Measurements from ENCODE around the gene TFF1.

Gene TFF1

DNA sequence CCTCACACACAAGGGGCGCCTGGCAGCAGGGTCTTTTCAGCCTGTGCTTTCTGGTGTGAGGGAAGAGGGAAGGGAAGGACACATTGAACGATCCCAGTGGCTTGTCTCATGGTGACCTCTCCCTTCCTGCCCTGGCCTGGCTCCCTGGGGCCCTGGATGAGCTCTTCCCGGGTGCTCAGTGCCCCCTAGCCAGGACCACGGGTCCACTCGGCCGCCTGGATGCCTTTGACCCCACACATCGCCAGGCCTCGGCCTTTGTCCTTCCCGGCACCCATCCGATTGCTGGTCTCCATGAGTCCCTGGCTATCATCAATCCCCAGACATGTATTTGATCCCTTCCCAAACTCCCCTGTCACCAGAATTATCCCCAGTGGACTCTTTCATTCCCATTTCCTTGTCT is 45.1 kb downstream of the TFF1 start:
- Histone ChIP-seq H3K27ac (no peak overlapping the region), H3K27me3 (ENCODE audit: insufficient read depth, low read depth) (peaks cover 3% of the 10 kb centered on the region; the same call in 1 of the 2 replicates), H3K79me2 (ENCODE audit: insufficient read depth, low read depth) (no peaks in the 10 kb centered on the region), H3K4me1 (ENCODE audit: low read depth, poor library complexity, severe bottlenecking) (no peaks in the 10 kb centered on the region), H4K20me1 (ENCODE audit: insufficient read depth) (no peaks in the 10 kb centered on the region), H3K4me2 (no peak overlapping the region), H2AFZ (ENCODE audit: low read depth) (no peak overlapping the region), H3K9ac (no peak overlapping the region), H3K4me3 (IDR thresholded peaks at IDR 0.05; ENCODE audit: insufficient read depth, low read depth, low read length) (no peak overlapping the region), H3K36me3 (ENCODE audit: insufficient read depth) (no peaks in the 10 kb centered on the region)
- TF ChIP-seq CTCF (conservative IDR thresholded peaks at IDR 0.05; ENCODE audit: low read depth, low read length) = no peak

DNA sequence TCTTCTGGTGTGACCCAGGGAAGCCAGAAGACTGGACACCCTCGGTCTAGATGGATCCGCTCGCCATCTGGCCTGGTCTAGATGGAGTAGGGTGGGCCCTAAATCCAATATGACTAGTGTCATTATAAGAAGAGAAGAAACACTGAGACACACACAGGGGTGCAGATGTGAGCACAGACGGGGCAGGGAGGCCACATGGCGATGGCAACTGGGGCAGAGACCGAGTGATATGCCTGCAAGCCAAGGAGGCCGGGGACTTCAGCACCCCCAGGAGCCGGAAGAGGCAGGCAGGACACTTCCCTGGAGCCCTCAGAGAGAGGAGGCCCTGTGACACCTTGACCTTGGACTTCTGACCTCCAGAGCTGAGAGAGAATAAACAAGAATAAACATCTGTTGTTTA is 45.5 kb downstream of the TFF1 start:
- Histone ChIP-seq H4K20me1 (ENCODE audit: insufficient read depth) (no peaks in the 10 kb centered on the region), H3K4me2 (no peak overlapping the region), H3K36me3 (ENCODE audit: insufficient read depth) (no peaks in the 10 kb centered on the region), H3K4me1 (ENCODE audit: low read depth, poor library complexity, severe bottlenecking) (no peaks in the 10 kb centered on the region), H3K79me2 (ENCODE audit: insufficient read depth, low read depth) (no peaks in the 10 kb centered on the region), H3K9ac (no peak overlapping the region), H2AFZ (ENCODE audit: low read depth) (no peak overlapping the region), H3K27me3 (ENCODE audit: insufficient read depth, low read depth) (peaks cover 4% of the 10 kb centered on the region; the same call in 1 of the 2 replicates), H3K27ac (no peak overlapping the region), H3K4me3 (IDR thresholded peaks at IDR 0.05; ENCODE audit: insufficient read depth, low read depth, low read length) (no peak overlapping the region)
- no peak for TF ChIP-seq CTCF (conservative IDR thresholded peaks at IDR 0.05; ENCODE audit: low read depth, low read length)

DNA sequence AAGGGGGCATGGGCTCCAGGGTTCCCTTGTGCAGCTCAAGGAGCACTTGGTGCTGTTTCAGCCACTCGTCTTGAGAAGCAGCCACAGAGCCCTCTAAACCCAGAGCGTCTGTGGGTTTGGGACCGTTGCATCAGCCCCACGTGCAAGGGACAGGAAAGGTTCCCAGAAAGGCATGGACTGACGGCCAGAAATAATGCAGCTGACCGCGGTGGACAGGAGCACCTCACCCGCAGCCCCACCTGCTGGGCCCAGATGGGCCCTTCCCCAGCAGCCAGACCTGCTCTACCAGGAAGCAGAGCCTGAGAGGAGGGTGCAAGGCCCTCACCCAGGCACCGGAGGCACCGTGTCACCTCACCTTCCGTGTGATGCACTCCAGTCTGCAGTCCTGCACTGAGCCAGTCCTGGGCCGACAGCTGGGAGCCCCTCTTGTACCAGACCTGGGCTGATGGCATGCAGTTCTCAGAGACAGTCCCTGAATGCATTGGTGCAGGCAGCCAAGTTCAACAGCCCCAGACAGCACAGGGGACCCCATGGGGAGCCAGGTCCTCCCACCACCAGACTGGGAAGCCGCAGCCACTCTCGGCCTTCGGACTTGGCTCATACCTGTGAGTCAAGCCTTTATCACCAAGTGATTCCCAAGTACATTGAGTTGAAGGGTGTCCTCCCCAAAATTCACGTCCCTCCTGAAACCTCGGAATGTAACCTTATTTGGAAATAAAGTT is 46.3 kb downstream of the TFF1 start:
- TF ChIP-seq CTCF (conservative IDR thresholded peaks at IDR 0.05; ENCODE audit: low read depth, low read length) = no peak
- Histone ChIP-seq H4K20me1 (ENCODE audit: insufficient read depth) (no peaks in the 10 kb centered on the region), H3K4me3 (IDR thresholded peaks at IDR 0.05; ENCODE audit: insufficient read depth, low read depth, low read length) (no peak overlapping the region), H3K4me2 (no peak overlapping the region), H3K27me3 (ENCODE audit: insufficient read depth, low read depth) (peaks cover 11% of the 10 kb centered on the region; the same call in 1 of the 2 replicates), H3K79me2 (ENCODE audit: insufficient read depth, low read depth) (no peaks in the 10 kb centered on the region), H3K4me1 (ENCODE audit: low read depth, poor library complexity, severe bottlenecking) (no peaks in the 10 kb centered on the region), H3K27ac (no peak overlapping the region), H2AFZ (ENCODE audit: low read depth) (no peak overlapping the region), H3K36me3 (ENCODE audit: insufficient read depth) (no peaks in the 10 kb centered on the region), H3K9ac (no peak overlapping the region)

DNA sequence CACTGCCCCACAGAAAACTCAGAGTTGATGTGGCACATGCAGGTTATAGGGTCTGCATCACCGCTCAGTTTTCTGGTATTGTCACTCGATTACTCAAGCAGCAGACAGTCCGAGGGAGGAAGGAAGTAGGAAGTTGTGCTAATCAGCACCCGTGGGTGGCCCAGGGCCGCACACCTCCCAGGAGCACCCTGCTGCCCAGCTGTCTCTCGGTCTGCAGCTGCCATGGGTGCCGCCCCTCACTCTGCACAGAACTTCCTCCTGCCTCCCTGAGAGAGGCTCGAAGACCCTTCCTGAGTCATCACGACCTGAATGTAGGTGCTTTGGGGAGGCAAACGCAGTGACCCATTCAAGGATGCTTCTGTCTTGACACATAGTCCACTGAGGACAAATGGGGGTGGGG is 47.0 kb downstream of the TFF1 start:
- H3K36me3 ChIP-seq (ENCODE audit: insufficient read depth) = no peaks in the 10 kb centered on the region
- no peak overlapping the region for H3K4me2 ChIP-seq
- no peaks in the 10 kb centered on the region for H4K20me1 ChIP-seq (ENCODE audit: insufficient read depth)
- no peaks in the 10 kb centered on the region for H3K4me1 ChIP-seq (ENCODE audit: low read depth, poor library complexity, severe bottlenecking)
- H3K27ac ChIP-seq = no peak overlapping the region
- H3K79me2 ChIP-seq (ENCODE audit: insufficient read depth, low read depth) = no peaks in the 10 kb centered on the region
- no peak overlapping the region for H3K9ac ChIP-seq
- H3K27me3 ChIP-seq (ENCODE audit: insufficient read depth, low read depth) = peaks cover 16% of the 10 kb centered on the region; the same call in 1 of the 2 replicates
- H3K4me3 ChIP-seq (IDR thresholded peaks at IDR 0.05; ENCODE audit: insufficient read depth, low read depth, low read length) = no peak overlapping the region
- no peak overlapping the region for H2AFZ ChIP-seq (ENCODE audit: low read depth)
- no peak for TF ChIP-seq CTCF (conservative IDR thresholded peaks at IDR 0.05; ENCODE audit: low read depth, low read length)
